ENCODE data around the gene PARPBP. TPM values are rescaled to one million over a fixed set of nuclear protein-coding genes. Genes with fewer than 3 reads are reported as not detected.

PARPBP gene
- total and polyA plus RNA-seq, 2 of the 13 experiments (the other 11 are each of a cell fraction or from before 2014, with no cell fraction given) = 6.7 to 28.4 TPM

DNA sequence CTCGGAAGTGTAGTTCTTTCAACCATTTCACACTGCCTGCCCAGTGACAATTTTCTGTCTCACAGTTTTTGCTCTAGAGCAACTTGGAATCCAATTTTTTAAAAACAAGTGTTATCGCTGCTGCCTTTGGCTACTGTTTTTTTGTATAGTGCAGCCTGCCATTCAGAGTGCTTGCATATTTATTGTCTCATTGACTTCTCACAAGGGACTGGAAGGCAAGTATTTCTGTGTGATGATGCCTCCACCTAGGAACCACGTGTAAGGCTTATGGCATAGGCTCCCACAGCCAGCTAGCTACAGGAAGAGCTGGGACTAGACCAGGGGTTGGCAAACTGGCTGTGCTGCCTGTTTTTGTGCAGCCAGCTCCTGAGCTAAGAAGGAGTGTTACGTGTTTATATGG lies 903 bp downstream of the PARPBP start (continued):
- TF ChIP-seq, protein P1, sequence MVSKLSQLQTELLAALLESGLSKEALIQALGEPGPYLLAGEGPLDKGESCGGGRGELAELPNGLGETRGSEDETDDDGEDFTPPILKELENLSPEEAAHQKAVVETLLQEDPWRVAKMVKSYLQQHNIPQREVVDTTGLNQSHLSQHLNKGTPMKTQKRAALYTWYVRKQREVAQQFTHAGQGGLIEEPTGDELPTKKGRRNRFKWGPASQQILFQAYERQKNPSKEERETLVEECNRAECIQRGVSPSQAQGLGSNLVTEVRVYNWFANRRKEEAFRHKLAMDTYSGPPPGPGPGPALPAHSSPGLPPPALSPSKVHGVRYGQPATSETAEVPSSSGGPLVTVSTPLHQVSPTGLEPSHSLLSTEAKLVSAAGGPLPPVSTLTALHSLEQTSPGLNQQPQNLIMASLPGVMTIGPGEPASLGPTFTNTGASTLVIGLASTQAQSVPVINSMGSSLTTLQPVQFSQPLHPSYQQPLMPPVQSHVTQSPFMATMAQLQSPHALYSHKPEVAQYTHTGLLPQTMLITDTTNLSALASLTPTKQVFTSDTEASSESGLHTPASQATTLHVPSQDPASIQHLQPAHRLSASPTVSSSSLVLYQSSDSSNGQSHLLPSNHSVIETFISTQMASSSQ (IDR thresholded peaks at IDR 0.05; ENCODE audit: low read depth) = no peak
- TF ChIP-seq, protein P1 (CRISPR knock-in tag; IDR thresholded peaks at IDR 0.05; ENCODE audit: borderline replicate concordance) = no peak
- no peak for TF ChIP-seq ZNF496 (CRISPR knock-in tag; IDR thresholded peaks at IDR 0.05; ENCODE audit: insufficient replicate concordance)
- no peak for TF ChIP-seq CCAR2 (optimal IDR thresholded peaks at IDR 0.05; ENCODE audit: low read depth, low read length)
- TF ChIP-seq NFATC3 (CRISPR knock-in tag; IDR thresholded peaks at IDR 0.05) = 0 out of 2 replicates have a peak, but pooled peaks have one; percentile 8
- TF ChIP-seq GTF3A (CRISPR knock-in tag; conservative IDR thresholded peaks at IDR 0.05) = no peak
- TF ChIP-seq, protein P2, sequence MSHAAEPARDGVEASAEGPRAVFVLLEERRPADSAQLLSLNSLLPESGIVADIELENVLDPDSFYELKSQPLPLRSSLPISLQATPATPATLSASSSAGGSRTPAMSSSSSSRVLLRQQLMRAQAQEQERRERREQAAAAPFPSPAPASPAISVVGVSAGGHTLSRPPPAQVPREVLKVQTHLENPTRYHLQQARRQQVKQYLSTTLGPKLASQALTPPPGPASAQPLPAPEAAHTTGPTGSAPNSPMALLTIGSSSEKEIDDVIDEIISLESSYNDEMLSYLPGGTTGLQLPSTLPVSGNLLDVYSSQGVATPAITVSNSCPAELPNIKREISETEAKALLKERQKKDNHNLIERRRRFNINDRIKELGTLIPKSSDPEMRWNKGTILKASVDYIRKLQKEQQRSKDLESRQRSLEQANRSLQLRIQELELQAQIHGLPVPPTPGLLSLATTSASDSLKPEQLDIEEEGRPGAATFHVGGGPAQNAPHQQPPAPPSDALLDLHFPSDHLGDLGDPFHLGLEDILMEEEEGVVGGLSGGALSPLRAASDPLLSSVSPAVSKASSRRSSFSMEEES (CRISPR knock-in tag; IDR thresholded peaks at IDR 0.05) = no peak; the same call in 1 of the 2 replicates
- TF ChIP-seq, protein P3, sequence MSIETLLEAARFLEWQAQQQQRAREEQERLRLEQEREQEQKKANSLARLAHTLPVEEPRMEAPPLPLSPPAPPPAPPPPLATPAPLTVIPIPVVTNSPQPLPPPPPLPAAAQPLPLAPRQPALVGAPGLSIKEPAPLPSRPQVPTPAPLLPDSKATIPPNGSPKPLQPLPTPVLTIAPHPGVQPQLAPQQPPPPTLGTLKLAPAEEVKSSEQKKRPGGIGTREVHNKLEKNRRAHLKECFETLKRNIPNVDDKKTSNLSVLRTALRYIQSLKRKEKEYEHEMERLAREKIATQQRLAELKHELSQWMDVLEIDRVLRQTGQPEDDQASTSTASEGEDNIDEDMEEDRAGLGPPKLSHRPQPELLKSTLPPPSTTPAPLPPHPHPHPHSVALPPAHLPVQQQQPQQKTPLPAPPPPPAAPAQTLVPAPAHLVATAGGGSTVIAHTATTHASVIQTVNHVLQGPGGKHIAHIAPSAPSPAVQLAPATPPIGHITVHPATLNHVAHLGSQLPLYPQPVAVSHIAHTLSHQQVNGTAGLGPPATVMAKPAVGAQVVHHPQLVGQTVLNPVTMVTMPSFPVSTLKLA (IDR thresholded peaks at IDR 0.05) = 0 out of 2 replicates have a peak, but pooled peaks have one; percentile 36
- no peak for TF ChIP-seq RBAK (CRISPR knock-in tag; IDR thresholded peaks at IDR 0.05)
- no peak for TF ChIP-seq ZNF83 (CRISPR knock-in tag; IDR thresholded peaks at IDR 0.05; ENCODE audit: borderline replicate concordance)
- TF ChIP-seq, protein P4, sequence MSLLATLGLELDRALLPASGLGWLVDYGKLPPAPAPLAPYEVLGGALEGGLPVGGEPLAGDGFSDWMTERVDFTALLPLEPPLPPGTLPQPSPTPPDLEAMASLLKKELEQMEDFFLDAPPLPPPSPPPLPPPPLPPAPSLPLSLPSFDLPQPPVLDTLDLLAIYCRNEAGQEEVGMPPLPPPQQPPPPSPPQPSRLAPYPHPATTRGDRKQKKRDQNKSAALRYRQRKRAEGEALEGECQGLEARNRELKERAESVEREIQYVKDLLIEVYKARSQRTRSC (CRISPR knock-in tag; IDR thresholded peaks at IDR 0.05; ENCODE audit: low read depth) = no peak
- no peak for TF ChIP-seq ZSCAN30 (CRISPR knock-in tag; IDR thresholded peaks at IDR 0.05)
- TF ChIP-seq, protein P5, sequence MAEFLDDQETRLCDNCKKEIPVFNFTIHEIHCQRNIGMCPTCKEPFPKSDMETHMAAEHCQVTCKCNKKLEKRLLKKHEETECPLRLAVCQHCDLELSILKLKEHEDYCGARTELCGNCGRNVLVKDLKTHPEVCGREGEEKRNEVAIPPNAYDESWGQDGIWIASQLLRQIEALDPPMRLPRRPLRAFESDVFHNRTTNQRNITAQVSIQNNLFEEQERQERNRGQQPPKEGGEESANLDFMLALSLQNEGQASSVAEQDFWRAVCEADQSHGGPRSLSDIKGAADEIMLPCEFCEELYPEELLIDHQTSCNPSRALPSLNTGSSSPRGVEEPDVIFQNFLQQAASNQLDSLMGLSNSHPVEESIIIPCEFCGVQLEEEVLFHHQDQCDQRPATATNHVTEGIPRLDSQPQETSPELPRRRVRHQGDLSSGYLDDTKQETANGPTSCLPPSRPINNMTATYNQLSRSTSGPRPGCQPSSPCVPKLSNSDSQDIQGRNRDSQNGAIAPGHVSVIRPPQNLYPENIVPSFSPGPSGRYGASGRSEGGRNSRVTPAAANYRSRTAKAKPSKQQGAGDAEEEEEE (CRISPR knock-in tag; IDR thresholded peaks at IDR 0.05; ENCODE audit: borderline replicate concordance) = no peak
- TF ChIP-seq SP1 (IDR thresholded peaks at IDR 0.05) = no peak
- TF ChIP-seq SP1 (CRISPR knock-in tag; IDR thresholded peaks at IDR 0.05) = no peak
- TF ChIP-seq, protein P6, sequence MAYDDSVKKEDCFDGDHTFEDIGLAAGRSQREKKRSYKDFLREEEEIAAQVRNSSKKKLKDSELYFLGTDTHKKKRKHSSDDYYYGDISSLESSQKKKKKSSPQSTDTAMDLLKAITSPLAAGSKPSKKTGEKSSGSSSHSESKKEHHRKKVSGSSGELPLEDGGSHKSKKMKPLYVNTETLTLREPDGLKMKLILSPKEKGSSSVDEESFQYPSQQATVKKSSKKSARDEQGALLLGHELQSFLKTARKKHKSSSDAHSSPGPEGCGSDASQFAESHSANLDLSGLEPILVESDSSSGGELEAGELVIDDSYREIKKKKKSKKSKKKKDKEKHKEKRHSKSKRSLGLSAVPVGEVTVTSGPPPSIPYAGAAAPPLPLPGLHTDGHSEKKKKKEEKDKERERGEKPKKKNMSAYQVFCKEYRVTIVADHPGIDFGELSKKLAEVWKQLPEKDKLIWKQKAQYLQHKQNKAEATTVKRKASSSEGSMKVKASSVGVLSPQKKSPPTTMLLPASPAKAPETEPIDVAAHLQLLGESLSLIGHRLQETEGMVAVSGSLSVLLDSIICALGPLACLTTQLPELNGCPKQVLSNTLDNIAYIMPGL (CRISPR knock-in tag; IDR thresholded peaks at IDR 0.05; ENCODE audit: borderline replicate concordance in 1 of 2, low read depth in 1 of 2) = no peak
